ENCODE data around the gene TAF1D. TPM values are rescaled to one million over a fixed set of nuclear protein-coding genes. Genes with fewer than 3 reads are reported as not detected.

TAF1D gene
- total RNA-seq, 1 donor from 2014 or later = 131 TPM

DNA sequence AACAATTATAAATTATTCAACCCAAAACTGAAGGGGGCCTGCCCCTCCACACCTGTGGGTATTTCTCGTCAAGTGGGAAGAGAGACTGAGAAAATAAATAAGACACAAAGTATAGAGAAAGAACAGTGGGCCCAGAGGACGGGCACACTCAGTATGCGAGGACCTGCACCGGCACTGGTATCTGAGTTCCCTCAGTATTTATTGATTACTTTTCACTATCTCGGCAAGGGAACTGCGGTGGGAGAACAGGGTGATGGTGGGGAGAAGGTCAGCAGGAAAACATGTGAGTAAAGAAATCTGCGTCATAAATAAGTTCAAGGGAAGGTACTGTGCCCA, 3.3 kb upstream of the TAF1D start:
- TF ChIP-seq, protein P1, sequence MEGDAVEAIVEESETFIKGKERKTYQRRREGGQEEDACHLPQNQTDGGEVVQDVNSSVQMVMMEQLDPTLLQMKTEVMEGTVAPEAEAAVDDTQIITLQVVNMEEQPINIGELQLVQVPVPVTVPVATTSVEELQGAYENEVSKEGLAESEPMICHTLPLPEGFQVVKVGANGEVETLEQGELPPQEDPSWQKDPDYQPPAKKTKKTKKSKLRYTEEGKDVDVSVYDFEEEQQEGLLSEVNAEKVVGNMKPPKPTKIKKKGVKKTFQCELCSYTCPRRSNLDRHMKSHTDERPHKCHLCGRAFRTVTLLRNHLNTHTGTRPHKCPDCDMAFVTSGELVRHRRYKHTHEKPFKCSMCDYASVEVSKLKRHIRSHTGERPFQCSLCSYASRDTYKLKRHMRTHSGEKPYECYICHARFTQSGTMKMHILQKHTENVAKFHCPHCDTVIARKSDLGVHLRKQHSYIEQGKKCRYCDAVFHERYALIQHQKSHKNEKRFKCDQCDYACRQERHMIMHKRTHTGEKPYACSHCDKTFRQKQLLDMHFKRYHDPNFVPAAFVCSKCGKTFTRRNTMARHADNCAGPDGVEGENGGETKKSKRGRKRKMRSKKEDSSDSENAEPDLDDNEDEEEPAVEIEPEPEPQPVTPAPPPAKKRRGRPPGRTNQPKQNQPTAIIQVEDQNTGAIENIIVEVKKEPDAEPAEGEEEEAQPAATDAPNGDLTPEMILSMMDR (IDR thresholded peaks at IDR 0.05; ENCODE audit: unreplicated experiment) = no peak
- peaks cover 31% of the 10 kb centered on the region for H3K4me1 Mint-ChIP-seq (ENCODE audit: unreplicated experiment)
- no peaks in the 10 kb centered on the region for H3K9me3 Mint-ChIP-seq (ENCODE audit: unreplicated experiment)
- peak overlapping the region; percentile 93 for H3K27ac Mint-ChIP-seq (ENCODE audit: unreplicated experiment)
- no peak for DNase-seq (ENCODE audit: low spot score)
- no peak overlapping the region for H3K4me3 Mint-ChIP-seq (ENCODE audit: unreplicated experiment)
- peaks cover 17% of the 10 kb centered on the region for H3K36me3 Mint-ChIP-seq (ENCODE audit: low read depth, unreplicated experiment)
- peaks cover 25% of the 10 kb centered on the region for H3K27me3 Mint-ChIP-seq (ENCODE audit: unreplicated experiment)

DNA sequence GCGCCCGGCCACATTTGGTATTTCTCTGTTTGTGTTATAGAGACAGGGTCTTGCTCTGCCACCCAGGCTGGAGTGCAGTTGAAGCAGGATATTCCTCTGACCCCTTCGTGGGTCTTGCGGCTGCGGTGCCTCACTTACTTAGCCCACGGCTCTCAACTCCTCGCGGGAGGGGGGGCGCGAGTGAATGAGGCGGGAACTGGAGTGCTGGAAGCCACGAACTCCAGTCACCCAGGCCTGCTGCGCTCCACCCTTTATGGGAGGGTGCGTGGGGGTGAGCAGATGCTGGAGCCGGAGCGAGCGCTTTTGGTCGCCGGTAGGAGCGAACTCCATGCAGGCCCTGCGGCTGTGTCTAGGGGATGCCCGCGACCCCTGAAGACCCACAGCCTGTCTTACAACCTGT, 2.0 kb upstream of the TAF1D start:
- DNase-seq (ENCODE audit: low spot score) = no peak
- TF ChIP-seq, protein P1 (IDR thresholded peaks at IDR 0.05; ENCODE audit: unreplicated experiment) = no peak
- H3K4me1 Mint-ChIP-seq (ENCODE audit: unreplicated experiment) = peaks cover 44% of the 10 kb centered on the region
- peaks cover 28% of the 10 kb centered on the region for H3K36me3 Mint-ChIP-seq (ENCODE audit: low read depth, unreplicated experiment)
- H3K4me3 Mint-ChIP-seq (ENCODE audit: unreplicated experiment) = peak overlapping the region; percentile 65
- no peak overlapping the region for H3K27ac Mint-ChIP-seq (ENCODE audit: unreplicated experiment)
- H3K9me3 Mint-ChIP-seq (ENCODE audit: unreplicated experiment) = no peaks in the 10 kb centered on the region
- peaks cover 26% of the 10 kb centered on the region for H3K27me3 Mint-ChIP-seq (ENCODE audit: unreplicated experiment)

DNA sequence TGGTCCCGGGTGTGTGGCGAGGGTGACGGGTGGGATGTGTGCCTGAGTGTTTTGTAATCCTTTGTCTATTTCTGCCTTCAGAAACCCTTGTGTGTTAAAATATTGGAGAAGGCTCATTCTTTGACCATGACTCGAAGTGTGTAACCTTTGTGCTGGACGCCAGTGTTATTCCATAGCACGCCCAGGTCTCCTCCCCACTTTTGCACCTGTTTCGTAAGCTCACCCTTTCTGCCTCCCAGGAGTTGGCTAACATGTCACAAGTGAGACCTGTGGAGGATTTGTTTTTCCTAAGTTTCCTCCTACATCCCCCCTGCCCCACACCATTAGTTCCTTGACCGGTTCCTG, 559 bp upstream of the TAF1D start:
- no peak for DNase-seq (ENCODE audit: low spot score)
- peaks cover 43% of the 10 kb centered on the region for H3K36me3 Mint-ChIP-seq (ENCODE audit: low read depth, unreplicated experiment)
- H3K27me3 Mint-ChIP-seq (ENCODE audit: unreplicated experiment) = peaks cover 26% of the 10 kb centered on the region
- TF ChIP-seq, protein P1 (IDR thresholded peaks at IDR 0.05; ENCODE audit: unreplicated experiment) = no peak
- peak overlapping the region; percentile 99 for H3K4me3 Mint-ChIP-seq (ENCODE audit: unreplicated experiment)
- no peaks in the 10 kb centered on the region for H3K9me3 Mint-ChIP-seq (ENCODE audit: unreplicated experiment)
- peak overlapping the region; percentile 100 for H3K27ac Mint-ChIP-seq (ENCODE audit: unreplicated experiment)
- H3K4me1 Mint-ChIP-seq (ENCODE audit: unreplicated experiment) = peaks cover 55% of the 10 kb centered on the region

DNA sequence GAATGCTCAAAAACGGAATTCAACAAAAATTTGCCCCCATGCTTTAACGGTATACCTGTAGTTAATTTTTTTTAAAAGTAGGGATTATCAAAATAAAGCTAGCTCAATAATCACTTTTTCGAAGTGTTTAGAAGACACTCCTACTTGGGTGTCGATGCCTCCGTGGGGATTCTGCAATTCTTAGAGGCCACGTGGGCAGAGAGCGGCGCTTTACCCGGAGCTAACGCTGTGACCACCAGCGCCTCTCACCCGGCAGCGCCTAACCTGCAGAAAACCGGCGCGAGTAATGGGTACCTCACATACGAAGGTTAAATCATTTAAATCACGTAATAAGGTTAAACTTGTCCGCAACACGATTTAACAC, 583 bp downstream of the TAF1D start:
- H3K4me1 Mint-ChIP-seq (ENCODE audit: unreplicated experiment) = peaks cover 55% of the 10 kb centered on the region
- peak; percentile 38 for DNase-seq (ENCODE audit: low spot score)
- peaks cover 26% of the 10 kb centered on the region for H3K27me3 Mint-ChIP-seq (ENCODE audit: unreplicated experiment)
- TF ChIP-seq, protein P1 (IDR thresholded peaks at IDR 0.05; ENCODE audit: unreplicated experiment) = no peak
- peaks cover 46% of the 10 kb centered on the region for H3K36me3 Mint-ChIP-seq (ENCODE audit: low read depth, unreplicated experiment)
- peak overlapping the region; percentile 99 for H3K4me3 Mint-ChIP-seq (ENCODE audit: unreplicated experiment)
- no peaks in the 10 kb centered on the region for H3K9me3 Mint-ChIP-seq (ENCODE audit: unreplicated experiment)
- peak overlapping the region; percentile 100 for H3K27ac Mint-ChIP-seq (ENCODE audit: unreplicated experiment)

DNA sequence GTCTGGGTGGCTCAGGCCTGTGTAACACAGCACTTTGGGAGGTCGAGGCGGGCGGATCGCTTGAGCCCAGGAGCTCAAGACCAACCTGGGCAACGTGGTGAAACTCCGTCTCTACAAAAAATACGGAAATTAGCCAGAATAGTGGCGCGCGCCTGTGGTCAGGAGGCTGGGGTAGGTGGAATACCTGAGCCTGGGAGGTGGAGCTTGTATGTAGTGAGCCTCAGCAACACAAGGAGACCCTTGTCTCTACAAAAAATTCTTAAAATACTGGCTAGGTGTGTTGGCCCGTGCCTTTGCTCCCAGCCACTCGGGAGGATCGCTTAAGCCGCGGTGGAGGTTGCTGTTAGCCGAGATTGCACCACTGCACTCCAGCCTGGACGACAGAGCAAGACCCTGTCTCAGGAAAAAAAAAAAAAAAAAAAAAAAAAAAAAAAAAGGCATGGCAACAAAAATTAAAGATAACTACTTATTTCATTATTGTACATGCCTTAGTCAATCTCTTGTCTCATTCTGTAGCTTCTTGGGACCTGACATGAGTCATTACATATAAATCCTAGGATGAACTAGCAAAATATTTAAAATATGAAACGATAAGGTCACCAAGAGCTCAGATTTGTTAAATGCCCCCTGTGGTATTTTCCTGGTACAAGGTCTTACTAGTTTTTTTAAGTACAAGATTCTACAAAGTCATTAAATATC, 1.1 kb downstream of the TAF1D start:
- Mint-ChIP-seq H3K27me3 (ENCODE audit: unreplicated experiment) (peaks cover 26% of the 10 kb centered on the region), H3K27ac (ENCODE audit: unreplicated experiment) (peak overlapping the region; percentile 100), H3K9me3 (ENCODE audit: unreplicated experiment) (no peaks in the 10 kb centered on the region), H3K4me3 (ENCODE audit: unreplicated experiment) (peak overlapping the region; percentile 99), H3K36me3 (ENCODE audit: low read depth, unreplicated experiment) (peaks cover 46% of the 10 kb centered on the region), H3K4me1 (ENCODE audit: unreplicated experiment) (peaks cover 55% of the 10 kb centered on the region)
- TF ChIP-seq, protein P1 (IDR thresholded peaks at IDR 0.05; ENCODE audit: unreplicated experiment) = no peak
- peak; percentile 30 for DNase-seq (ENCODE audit: low spot score)
